Stimulated activated naive CD4-positive, alpha-beta T cell treated with Interleukin-2 at 50 U/mL for 16 hours (primary cell): ENCODE data around the gene HTN3.
"Not testable (repeated sequence)": the region's sequence is repeated elsewhere in the genome, so short reads cannot be mapped to it uniquely, and the experiment has no call there.

Experiments used
- DNase-seq: peaks from one replicate; lab custom pipeline; 2025; lab: John Stamatoyannopoulos, UW

HTN3 gene

GRCh38 chr4:70028159-70028558, at the start of gene HTN3:
Gene HTN3, plus strand, starts transcription at chr4:70028459. Its CDS starts 2,282 bp downstream, at chr4:70030741.
- not testable (repeated sequence) for DNase-seq

- no peak for DNase-seq
Measured at GRCh38 chr4:69984030-69984443, 44.2 kb upstream of the HTN3 start.

GRCh38 chr4:69986663-69987062, 41.6 kb upstream of the HTN3 start:
- no peak for DNase-seq

- no peak for DNase-seq
Measured at GRCh38 chr4:69991016-69991415, 37.2 kb upstream of the HTN3 start.

DNA sequence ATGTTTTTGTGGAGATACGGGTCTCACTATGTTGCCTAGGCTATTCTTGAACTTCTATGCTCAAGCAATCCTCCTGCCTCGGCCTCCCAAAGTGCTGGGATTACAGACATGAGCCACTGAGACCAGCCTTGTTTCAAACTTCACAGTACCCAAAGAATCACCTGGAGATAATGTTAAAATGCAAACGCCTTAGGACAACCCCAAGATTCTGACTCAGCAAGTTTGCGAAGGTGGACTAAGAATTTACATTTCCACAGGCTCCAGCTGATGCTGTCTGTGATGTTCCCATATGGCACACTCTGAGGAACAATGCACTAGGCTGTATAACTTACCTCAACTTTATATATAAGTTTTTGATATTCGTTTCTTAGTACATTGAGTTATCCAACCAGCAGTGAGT, 33.5 kb upstream of the HTN3 start:
- no peak for DNase-seq

- no peak for DNase-seq
Measured at GRCh38 chr4:69995526-69996016, 32.7 kb upstream of the HTN3 start, which contains the start of gene STATH. Gene STATH, plus strand, starts transcription at chr4:69995966. Its CDS starts 2,472 bp downstream, at chr4:69998438.

GRCh38 chr4:69999420-69999819, 28.8 kb upstream of the HTN3 start:
- no peak for DNase-seq

GRCh38 chr4:70000711-70001110, 27.5 kb upstream of the HTN3 start:
- no peak for DNase-seq

DNA sequence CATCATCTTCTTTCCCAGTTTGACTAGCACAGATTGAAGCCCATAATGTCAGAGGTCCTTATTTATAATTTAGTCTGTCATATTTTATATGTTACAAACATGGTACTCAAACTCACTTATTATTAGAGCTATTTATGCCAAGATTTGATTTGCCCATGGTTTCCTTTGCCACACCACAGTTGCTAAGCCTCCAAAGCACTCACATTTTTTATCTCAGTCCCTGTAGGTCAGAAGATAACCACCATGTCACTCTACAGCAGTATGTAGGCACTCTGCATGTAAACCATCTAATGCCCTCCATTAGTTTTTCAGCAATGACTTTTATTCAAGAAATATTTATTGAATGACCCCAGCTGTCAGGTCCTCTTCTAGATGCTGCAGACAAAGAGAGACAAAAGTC, 25.8 kb upstream of the HTN3 start:
- DNase-seq = no peak

DNA sequence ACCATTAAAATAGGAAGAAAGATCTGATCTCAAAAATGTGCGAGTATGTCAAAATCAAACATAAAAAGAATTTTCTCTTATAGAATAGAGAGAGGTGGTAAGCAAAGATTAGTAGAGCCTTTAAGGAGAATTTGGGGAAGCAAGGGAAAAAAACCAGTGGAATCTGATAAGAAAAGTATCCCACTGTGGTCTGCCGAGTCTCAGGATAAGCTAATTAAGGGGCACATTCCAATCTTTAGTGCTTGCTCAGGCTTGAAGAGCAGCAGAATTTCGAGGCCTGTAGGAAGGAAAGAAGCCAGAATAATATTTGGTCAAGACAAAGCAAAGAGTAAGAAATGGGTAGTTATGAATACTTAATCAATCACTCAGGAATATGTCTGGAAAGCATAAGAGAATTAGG, 19.5 kb upstream of the HTN3 start:
- DNase-seq = no peak

GRCh38 chr4:70019006-70019405, 9.3 kb upstream of the HTN3 start:
- DNase-seq = not testable (repeated sequence)

GRCh38 chr4:70023218-70023617, 5.0 kb upstream of the HTN3 start:
- no peak for DNase-seq

GRCh38 chr4:70027011-70027410, 1.2 kb upstream of the HTN3 start:
- no peak for DNase-seq

DNA sequence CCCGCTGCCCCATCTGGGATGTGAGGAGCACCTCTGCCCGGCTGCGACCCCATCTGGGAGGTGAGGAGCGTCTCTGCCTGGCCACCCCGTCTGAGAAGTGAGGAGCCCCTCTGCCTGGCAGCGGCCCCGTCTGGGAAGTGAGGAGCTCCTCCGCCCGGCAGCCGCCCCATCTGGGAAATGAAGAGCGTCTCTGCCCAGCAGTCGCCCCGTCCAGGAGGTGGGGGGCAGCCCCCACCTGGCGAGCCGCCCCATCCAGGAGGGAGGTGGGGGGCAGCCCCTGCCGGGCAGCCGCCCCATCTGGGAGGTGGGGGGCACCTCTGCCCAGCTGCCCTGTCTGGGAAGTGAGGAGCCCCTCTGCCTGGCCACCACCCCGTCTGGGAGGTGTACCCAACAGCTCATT, 9.3 kb downstream of the HTN3 start:
- not testable (repeated sequence) for DNase-seq

GRCh38 chr4:70039928-70040327, 11.7 kb downstream of the HTN3 start:
- DNase-seq = not testable (repeated sequence)

DNA sequence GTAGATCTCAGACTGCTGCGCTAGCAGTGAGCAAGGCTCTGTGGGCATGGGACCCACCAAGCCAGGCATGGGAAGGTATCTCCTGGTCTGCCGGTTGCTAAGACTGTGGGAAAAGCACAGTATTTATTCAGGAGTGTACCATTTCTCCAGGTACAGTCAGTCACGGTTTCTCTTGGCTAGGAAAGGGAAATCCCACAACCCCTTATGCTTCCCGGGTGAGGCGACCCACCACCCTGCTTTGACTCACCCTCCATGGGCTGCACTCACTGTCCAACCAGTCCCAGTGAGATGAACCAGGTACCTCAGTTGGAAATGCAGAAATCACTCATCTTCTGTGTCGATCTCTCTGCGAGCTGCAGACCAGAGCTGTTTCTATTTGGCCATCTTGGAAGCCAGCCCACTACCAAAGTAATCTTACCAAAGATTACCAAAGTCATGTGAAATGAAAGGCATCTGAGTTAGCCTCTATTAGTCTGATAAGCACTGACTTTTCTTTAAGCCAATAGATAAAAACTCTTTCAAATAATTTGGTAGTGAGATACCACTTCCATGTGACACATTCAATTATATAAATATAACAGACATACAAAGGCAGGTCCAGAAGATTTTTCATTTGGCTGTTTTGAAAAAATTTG, 13.5 kb downstream of the HTN3 start:
- DNase-seq = no peak

GRCh38 chr4:70050138-70050537, 21.9 kb downstream of the HTN3 start, which contains the start of gene HTN1:
Gene HTN1, plus strand, starts transcription at chr4:70050438. Its CDS starts 2,639 bp downstream, at chr4:70053077.
- DNase-seq = not testable (repeated sequence)

DNA sequence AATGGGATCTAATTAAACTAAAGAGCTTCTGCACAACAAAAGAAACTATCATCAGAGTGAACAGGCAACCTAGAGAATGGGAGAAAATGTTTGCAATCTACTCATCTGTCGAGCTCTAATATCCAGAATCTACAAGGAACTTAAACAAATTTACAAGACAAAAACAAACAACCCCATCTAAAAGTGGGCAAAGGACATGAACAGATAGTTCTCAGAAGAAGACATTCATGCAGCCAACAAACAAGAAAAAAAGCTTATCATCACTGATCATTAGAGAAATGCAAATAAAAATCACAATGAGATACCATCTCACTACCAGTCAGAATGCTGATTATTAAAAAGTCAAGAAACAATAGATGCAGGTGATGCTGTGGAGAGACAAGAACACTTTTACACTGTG, 28.3 kb downstream of the HTN3 start:
- not testable (repeated sequence) for DNase-seq

DNA sequence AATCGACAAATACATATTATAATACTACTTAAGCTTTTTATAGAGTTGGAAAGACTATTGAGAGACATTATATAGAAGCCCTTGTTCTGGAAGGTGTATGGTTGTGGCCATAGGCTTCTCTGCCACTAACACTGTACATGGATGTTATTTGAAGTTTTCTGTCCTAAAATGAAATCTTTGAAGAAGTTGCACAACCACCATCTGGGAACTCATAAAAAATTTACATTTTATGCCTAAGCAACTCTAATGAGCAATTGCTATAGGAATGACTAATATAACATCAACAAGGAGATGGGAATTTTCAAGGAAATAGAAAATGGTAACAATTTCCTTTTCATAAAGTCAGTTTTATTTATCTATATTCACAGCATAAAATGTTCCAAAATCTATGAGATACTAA, 29.4 kb downstream of the HTN3 start:
- no peak for DNase-seq

GRCh38 chr4:70059149-70059548, 30.9 kb downstream of the HTN3 start:
- no peak for DNase-seq

DNA sequence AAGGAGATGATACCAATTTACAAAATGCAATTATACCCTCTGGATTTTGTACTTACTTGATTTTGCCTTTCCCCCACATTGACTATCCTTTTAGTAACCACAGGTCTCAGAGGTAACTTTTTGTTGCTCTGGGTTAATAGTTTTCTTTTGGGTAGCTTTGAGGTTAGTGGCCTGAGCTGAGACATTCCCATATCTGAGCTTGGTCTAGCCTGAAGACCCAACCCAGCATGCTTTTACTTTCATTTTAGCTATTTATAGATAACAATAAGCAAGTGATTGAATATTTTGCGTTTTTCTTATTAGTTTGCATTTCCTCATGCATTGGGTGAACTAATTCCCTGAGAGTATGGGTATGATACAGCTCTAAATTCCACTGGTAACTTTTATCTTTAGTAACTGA, 33.7 kb downstream of the HTN3 start:
- no peak for DNase-seq

GRCh38 chr4:70080205-70080604, 51.9 kb downstream of the HTN3 start:
- no peak for DNase-seq
